Measurements from ENCODE around the gene RABGAP1.

The RABGAP1 gene

DNA sequence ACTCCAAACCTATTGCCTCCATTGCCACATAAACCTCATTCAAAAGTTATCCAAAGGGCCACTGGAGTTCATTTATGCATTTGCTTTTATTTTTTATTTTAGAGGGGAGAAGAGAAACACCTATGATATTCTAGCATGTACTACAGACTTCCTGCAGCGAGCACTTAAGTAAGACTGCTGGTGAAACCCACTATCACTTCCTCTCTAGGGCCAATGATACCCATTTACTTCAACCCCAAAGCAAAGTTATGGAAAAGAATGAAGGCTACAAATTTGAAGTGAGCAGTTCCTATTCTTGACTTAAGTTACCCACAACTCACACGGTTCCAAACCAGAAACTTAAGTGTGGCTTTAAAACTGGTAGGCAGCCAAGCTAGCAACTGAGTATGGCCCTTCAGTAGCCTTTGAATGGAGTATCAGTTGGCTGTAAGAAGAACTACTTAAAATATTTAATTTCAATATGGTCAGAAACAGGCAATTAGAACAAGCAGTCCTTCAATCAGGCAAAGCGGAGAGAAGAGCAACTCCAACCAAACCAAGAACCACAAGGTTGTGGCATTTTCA is 186.8 kb downstream of the RABGAP1 start:
- Histone ChIP-seq H3K4me3 (no peak overlapping the region), H3K9me3 (ENCODE audit: low read depth, low read length) (no peaks in the 10 kb centered on the region), H3K27ac (no peak overlapping the region), H3K36me3 (ENCODE audit: insufficient read depth, low read length) (peaks cover 64% of the 10 kb centered on the region), H3K9ac (ENCODE audit: insufficient read length) (no peak overlapping the region)
- TF ChIP-seq FOXP2 (optimal IDR thresholded peaks at IDR 0.05; ENCODE audit: control extremely low read depth, extremely low read length, insufficient read depth) (no peak), POLR2AphosphoS5 (IDR thresholded peaks at IDR 0.05; ENCODE audit: borderline replicate concordance, low read depth, low read length) (no peak), EZH2 (IDR thresholded peaks at IDR 0.05) (no peak)
- DNase-seq (ENCODE audit: low read depth, low spot score): no peak

DNA sequence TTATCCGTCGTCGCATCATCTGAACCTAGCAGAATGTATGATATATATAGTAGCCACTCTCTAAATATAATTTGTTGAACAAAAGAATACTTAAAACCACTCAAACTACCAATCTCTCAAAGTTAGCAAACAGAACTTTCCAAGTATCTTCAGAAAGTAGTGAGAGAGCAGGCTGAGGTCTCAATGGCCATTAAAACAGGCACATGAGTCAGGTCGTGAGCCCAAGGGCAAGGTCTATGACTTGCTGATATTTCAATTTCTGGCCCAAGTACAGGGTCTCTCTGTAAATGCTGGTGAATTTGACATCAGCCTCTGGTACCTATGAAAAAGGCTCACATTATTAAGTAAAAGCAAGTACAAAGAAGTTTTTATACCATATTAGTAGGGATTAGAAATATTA is 187.8 kb downstream of the RABGAP1 start:
- Histone ChIP-seq H3K9ac (ENCODE audit: insufficient read length) (no peak overlapping the region), H3K4me3 (no peak overlapping the region), H3K27ac (no peak overlapping the region), H3K9me3 (ENCODE audit: low read depth, low read length) (no peaks in the 10 kb centered on the region), H3K36me3 (ENCODE audit: insufficient read depth, low read length) (peaks cover 71% of the 10 kb centered on the region)
- no peak for DNase-seq (ENCODE audit: low read depth, low spot score)
- TF ChIP-seq POLR2AphosphoS5 (IDR thresholded peaks at IDR 0.05; ENCODE audit: borderline replicate concordance, low read depth, low read length): no peak

DNA sequence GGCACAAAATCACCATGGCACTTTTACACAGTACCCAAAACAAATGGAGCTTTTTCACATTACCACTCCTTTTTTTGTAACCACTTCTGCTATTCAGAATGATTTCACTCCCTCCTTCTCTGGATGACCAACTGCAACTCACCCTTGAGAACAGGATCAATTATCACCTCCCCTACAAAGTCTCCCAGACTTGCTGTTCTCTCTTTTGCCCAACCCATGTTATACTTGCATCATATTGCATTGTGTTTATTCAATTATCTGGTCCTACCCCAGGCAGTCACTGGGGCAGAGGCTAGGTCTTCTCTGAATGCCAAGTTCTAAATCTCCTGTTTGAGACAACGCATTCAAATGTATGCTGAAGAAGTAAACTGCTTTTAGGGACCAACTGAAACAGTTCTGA is 188.6 kb downstream of the RABGAP1 start:
- no peak overlapping the region for H3K9ac ChIP-seq (ENCODE audit: insufficient read length)
- H3K27ac ChIP-seq: no peak overlapping the region
- no peak for DNase-seq (ENCODE audit: low read depth, low spot score)
- H3K9me3 ChIP-seq (ENCODE audit: low read depth, low read length): no peaks in the 10 kb centered on the region
- TF ChIP-seq POLR2AphosphoS5 (IDR thresholded peaks at IDR 0.05; ENCODE audit: borderline replicate concordance, low read depth, low read length): no peak
- H3K4me3 ChIP-seq: no peak overlapping the region
- peaks cover 63% of the 10 kb centered on the region for H3K36me3 ChIP-seq (ENCODE audit: insufficient read depth, low read length)

DNA sequence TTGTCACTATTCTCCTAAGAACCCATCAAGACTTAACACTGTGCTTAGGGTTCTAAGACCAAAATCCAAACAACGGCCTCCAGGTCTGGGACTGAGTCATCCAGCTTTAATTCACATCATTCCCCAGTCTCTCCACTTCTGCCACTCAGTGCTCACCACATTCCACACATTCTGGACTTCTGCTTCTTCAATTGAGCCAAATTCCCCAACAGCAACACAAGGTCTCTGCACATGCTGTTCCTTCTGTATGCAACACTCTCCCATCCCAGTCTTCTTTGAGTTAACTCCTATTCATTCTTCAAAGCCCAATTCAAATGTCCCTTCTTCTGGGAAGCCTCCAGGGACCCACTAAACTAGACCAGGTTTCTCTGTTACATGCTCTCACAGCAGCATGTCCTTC is 190.4 kb downstream of the RABGAP1 start:
- Histone ChIP-seq H3K27ac (no peak overlapping the region), H3K36me3 (ENCODE audit: insufficient read depth, low read length) (peaks cover 59% of the 10 kb centered on the region), H3K9me3 (ENCODE audit: low read depth, low read length) (no peaks in the 10 kb centered on the region), H3K4me3 (no peak overlapping the region), H3K9ac (ENCODE audit: insufficient read length) (no peak overlapping the region)
- no peak for DNase-seq (ENCODE audit: low read depth, low spot score)
- TF ChIP-seq FOXP2 (optimal IDR thresholded peaks at IDR 0.05; ENCODE audit: control extremely low read depth, extremely low read length, insufficient read depth): no peak
- no peak for TF ChIP-seq POLR2AphosphoS5 (IDR thresholded peaks at IDR 0.05; ENCODE audit: borderline replicate concordance, low read depth, low read length)
- TF ChIP-seq EZH2 (IDR thresholded peaks at IDR 0.05): no peak

DNA sequence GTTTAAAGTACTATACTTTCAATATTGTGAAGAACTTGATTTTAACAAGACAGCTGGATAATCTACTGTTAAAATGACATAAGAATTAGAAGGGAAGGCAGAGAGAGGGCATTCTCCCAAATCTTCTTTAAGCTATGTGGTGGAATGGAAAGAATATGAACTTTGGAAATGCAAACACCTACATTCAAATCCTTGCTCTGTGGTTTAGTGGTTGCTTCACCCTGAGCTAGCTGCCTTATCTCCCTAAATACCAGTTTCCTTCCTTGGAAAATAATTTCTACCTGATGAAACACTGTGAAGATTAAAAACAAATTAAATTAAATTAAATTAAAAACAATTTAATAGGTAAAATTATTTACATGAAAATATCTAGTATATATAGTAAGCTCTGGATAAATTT is 191.2 kb downstream of the RABGAP1 start:
- DNase-seq (ENCODE audit: low read depth, low spot score): no peak
- Histone ChIP-seq H3K4me3 (no peak overlapping the region), H3K36me3 (ENCODE audit: insufficient read depth, low read length) (peaks cover 64% of the 10 kb centered on the region), H3K9me3 (ENCODE audit: low read depth, low read length) (no peaks in the 10 kb centered on the region), H3K27ac (no peak overlapping the region), H3K9ac (ENCODE audit: insufficient read length) (no peak overlapping the region)
- TF ChIP-seq EZH2 (IDR thresholded peaks at IDR 0.05) (no peak), POLR2AphosphoS5 (IDR thresholded peaks at IDR 0.05; ENCODE audit: borderline replicate concordance, low read depth, low read length) (no peak), FOXP2 (optimal IDR thresholded peaks at IDR 0.05; ENCODE audit: control extremely low read depth, extremely low read length, insufficient read depth) (no peak)

DNA sequence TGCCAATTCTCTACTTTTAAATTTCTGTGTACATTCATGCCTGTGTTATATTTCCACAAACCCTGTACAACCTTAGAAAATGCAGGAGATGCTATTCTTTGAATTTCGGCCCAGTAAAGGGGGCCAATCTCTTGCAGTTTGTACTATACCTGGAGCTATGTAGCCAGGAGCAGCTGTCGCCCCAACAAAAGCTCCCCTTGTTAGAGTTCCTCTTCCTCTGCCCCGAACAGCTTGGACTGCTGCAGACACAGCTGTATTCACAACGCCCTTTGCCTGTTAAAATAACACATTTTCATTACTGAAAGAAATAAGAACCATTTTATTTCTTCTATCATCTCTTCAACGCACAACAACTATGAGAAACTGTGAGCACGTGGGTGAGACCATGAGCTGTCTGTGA is 191.9 kb downstream of the RABGAP1 start:
- no peak for DNase-seq (ENCODE audit: low read depth, low spot score)
- TF ChIP-seq FOXP2 (optimal IDR thresholded peaks at IDR 0.05; ENCODE audit: control extremely low read depth, extremely low read length, insufficient read depth) (no peak), EZH2 (IDR thresholded peaks at IDR 0.05) (no peak), POLR2AphosphoS5 (IDR thresholded peaks at IDR 0.05; ENCODE audit: borderline replicate concordance, low read depth, low read length) (no peak)
- H3K9me3 ChIP-seq (ENCODE audit: low read depth, low read length): no peaks in the 10 kb centered on the region
- no peak overlapping the region for H3K9ac ChIP-seq (ENCODE audit: insufficient read length)
- H3K4me3 ChIP-seq: no peak overlapping the region
- peaks cover 59% of the 10 kb centered on the region for H3K36me3 ChIP-seq (ENCODE audit: insufficient read depth, low read length)
- no peak overlapping the region for H3K27ac ChIP-seq

DNA sequence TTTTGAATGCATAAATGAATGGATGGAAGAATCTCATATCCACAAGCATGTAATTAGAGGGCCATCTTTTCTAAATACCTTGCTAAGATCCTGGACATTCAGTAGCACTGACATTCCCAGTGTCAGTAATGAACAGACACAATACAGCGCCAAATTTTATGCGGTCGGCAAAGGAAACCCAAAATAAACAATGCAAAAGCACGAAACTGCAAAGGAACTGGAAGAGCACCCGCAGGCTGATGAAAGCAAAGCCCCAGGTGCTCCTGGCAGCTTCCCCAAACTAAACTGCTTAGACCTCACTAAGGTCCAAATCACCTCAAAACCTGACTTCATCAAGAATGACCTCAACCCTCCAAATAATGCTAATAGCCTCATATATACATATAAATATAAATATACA is 194.6 kb downstream of the RABGAP1 start:
- H3K9ac ChIP-seq (ENCODE audit: insufficient read length): no peak overlapping the region
- TF ChIP-seq POLR2AphosphoS5 (IDR thresholded peaks at IDR 0.05; ENCODE audit: borderline replicate concordance, low read depth, low read length) (no peak), FOXP2 (optimal IDR thresholded peaks at IDR 0.05; ENCODE audit: control extremely low read depth, extremely low read length, insufficient read depth) (no peak), EZH2 (IDR thresholded peaks at IDR 0.05) (no peak)
- no peak overlapping the region for H3K27ac ChIP-seq
- no peaks in the 10 kb centered on the region for H3K9me3 ChIP-seq (ENCODE audit: low read depth, low read length)
- no peak for DNase-seq (ENCODE audit: low read depth, low spot score)
- no peak overlapping the region for H3K4me3 ChIP-seq
- peaks cover 46% of the 10 kb centered on the region for H3K36me3 ChIP-seq (ENCODE audit: insufficient read depth, low read length)

DNA sequence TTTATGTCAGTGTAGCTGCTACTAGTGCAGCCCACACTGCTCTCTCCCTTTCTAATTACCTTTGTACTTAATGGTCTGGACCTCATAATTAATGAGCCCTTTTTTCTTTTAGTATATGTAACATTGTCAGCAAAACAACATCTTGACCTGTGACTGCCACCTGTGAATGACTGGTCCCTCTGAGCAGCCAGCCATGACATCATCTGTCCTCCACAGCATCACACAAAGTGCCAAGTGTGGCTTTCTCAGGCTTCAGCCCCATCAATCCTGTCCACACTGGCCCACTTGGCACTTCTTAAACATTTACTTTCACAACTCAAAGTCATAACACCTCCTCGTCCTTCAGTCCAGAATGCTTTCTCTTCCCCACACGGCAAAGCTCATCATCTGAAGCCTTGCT is 197.3 kb downstream of the RABGAP1 start:
- no peak overlapping the region for H3K9ac ChIP-seq (ENCODE audit: insufficient read length)
- peaks cover 29% of the 10 kb centered on the region for H3K36me3 ChIP-seq (ENCODE audit: insufficient read depth, low read length)
- no peak for DNase-seq (ENCODE audit: low read depth, low spot score)
- TF ChIP-seq EZH2 (IDR thresholded peaks at IDR 0.05): no peak
- TF ChIP-seq POLR2AphosphoS5 (IDR thresholded peaks at IDR 0.05; ENCODE audit: borderline replicate concordance, low read depth, low read length): no peak
- no peak for TF ChIP-seq FOXP2 (optimal IDR thresholded peaks at IDR 0.05; ENCODE audit: control extremely low read depth, extremely low read length, insufficient read depth)
- no peaks in the 10 kb centered on the region for H3K9me3 ChIP-seq (ENCODE audit: low read depth, low read length)
- H3K4me3 ChIP-seq: no peak overlapping the region
- no peak overlapping the region for H3K27ac ChIP-seq

DNA sequence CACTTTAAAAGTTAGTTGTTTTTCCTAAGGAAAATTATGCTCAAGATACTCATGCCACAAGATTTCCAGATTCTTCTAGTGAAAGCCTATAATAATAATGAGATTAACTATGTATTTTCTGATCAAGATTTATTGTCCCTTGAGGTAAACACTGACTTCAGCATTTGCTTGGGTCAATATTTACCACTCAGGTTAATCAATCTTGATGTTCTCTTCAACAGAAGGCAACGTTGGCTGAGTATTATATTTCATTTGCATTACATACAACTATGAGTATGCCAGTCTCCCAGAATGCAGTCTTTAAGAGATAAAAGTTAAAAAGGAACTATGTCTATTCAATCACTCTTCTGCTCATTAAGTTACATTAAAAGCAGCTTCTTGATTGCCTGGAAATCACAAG is 208.2 kb downstream of the RABGAP1 start:
- H3K36me3 ChIP-seq (ENCODE audit: insufficient read depth, low read length): peaks cover 59% of the 10 kb centered on the region
- DNase-seq (ENCODE audit: low read depth, low spot score): no peak

More for the DNA sequence above, 208.2 kb downstream of the RABGAP1 start:
- Histone ChIP-seq H3K27ac (no peak overlapping the region), H3K9me3 (ENCODE audit: low read depth, low read length) (peaks cover 3% of the 10 kb centered on the region; the same call in 1 of the 2 replicates), H3K9ac (ENCODE audit: insufficient read length) (no peak overlapping the region), H3K4me3 (no peak overlapping the region)
- TF ChIP-seq FOXP2 (optimal IDR thresholded peaks at IDR 0.05; ENCODE audit: control extremely low read depth, extremely low read length, insufficient read depth): no peak
- TF ChIP-seq EZH2 (IDR thresholded peaks at IDR 0.05): no peak
- TF ChIP-seq POLR2AphosphoS5 (IDR thresholded peaks at IDR 0.05; ENCODE audit: borderline replicate concordance, low read depth, low read length): no peak
